Ectodermal cell (in vitro differentiated cells): ENCODE results near the gene PBX3.

Source experiments
- H3K27ac ChIP-seq: 2 replicates; pipeline ENCODE4 v1.7.0; 2013; ENCODE audit warnings: mild to moderate bottlenecking, low read depth, low read length; ENCODE audit not compliant: insufficient read depth, poor library complexity, severe bottlenecking
- H3K27me3 ChIP-seq: 2 replicates; pipeline ENCODE4 v1.7.0; 2013; ENCODE audit warnings: mild to moderate bottlenecking, low read length; ENCODE audit not compliant: insufficient read depth, control insufficient read depth, poor library complexity, severe bottlenecking
- H3K36me3 ChIP-seq: one replicate; pipeline ENCODE4 v1.7.0; 2013; ENCODE audit warnings: low read length; ENCODE audit not compliant: control insufficient read depth, insufficient read depth
- H3K4me1 ChIP-seq: one replicate; pipeline ENCODE4 v1.7.0; 2013; ENCODE audit warnings: low read length; ENCODE audit not compliant: control insufficient read depth, insufficient read depth
- H3K4me3 ChIP-seq: 2 replicates; pipeline ENCODE4 v1.7.0; 2013; ENCODE audit warnings: low read depth, low read length, control low read depth; ENCODE audit not compliant: insufficient read depth
- H3K9me3 ChIP-seq: 2 replicates; pipeline ENCODE4 v1.7.0; 2013; ENCODE audit warnings: mild to moderate bottlenecking, low read length, moderate library complexity; ENCODE audit not compliant: control insufficient read depth
- WGBS, 2 experiments: methylation state at CpG; one replicate each; pipeline ENCODE4 v1.1.7; 2013; ENCODE audit warnings: missing lambda C conversion rate in 2 of 2; 5-methylcytosine and 5-hydroxymethylcytosine counted together

Gene PBX3

DNA sequence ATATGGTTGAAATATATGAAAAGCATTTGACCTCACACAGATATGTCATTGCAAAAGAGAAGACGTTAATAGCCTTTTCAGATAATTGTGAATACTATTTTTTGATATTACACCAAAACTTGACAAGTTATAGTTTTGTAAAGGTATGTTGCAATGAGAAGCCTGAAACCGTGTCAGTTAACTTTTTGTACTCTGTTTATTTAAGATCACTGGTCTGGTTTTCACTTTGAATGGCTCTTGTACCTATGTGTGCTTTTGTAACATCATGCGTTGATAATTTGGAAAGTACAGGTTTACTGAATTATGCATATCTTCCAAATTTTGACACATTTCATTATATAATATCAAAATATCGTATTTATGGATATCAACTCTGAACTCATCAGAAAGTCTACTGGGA is 177.2 kb downstream of the PBX3 start:
- Histone ChIP-seq H3K4me3 (no peak overlapping the region), H3K27ac (no peak overlapping the region), H3K36me3 (no peaks in the 10 kb centered on the region), H3K27me3 (no peaks in the 10 kb centered on the region), H3K4me1 (no peaks in the 10 kb centered on the region), H3K9me3 (no peaks in the 10 kb centered on the region)
- WGBS, 2 experiments = 90 to 98% methylated on average over 2 to 4 of the region's 4 CpGs

DNA sequence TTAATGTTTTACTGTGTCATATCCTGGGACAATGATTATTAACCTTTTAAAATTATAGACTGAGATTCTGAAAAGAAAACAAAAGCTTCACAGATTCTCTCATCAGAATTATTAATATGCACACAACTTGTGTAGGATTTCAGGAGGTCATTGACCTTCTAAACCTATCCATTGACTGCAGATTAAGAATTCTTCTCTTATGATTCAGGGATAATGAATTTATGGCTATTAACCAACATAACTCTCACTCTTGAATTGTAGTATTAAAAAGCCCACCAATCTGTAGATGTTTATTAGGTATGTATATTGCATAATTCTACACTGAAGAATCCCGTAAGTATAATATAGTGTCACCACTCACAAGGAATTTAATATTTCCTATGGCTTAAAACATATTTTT is 179.8 kb downstream of the PBX3 start:
- no peaks in the 10 kb centered on the region for H3K4me1 ChIP-seq
- no peak overlapping the region for H3K4me3 ChIP-seq
- no peaks in the 10 kb centered on the region for H3K9me3 ChIP-seq
- H3K27me3 ChIP-seq = no peaks in the 10 kb centered on the region
- H3K27ac ChIP-seq = no peak overlapping the region
- no peaks in the 10 kb centered on the region for H3K36me3 ChIP-seq
- WGBS, 2 experiments = no CpG with 5 or more reads among the region's 1 CpG

DNA sequence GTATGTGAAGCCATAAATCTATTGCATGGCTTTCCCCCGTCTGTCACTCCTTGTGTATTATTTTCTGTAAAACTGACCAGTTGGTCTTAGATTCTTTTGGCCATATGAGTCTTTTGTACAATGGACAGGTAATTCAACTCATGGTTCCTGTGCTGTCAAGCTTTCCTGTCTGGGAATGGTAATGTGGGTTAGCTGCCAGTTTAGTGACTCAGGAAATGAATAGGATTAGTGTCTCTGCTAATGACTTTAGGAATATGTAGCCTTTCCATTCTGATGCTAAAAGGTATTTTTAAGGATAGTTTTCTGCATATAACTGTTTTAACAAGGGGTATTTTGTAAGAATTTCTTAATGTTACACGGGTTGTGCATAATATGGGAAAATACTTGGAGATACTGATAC is 182.7 kb downstream of the PBX3 start:
- H3K4me1 ChIP-seq = no peaks in the 10 kb centered on the region
- H3K4me3 ChIP-seq = no peak overlapping the region
- WGBS, 2 experiments = 88 to 92% methylated on average over 2 of the region's 2 CpGs
- no peak overlapping the region for H3K27ac ChIP-seq
- no peaks in the 10 kb centered on the region for H3K27me3 ChIP-seq
- no peaks in the 10 kb centered on the region for H3K9me3 ChIP-seq
- peaks cover 2% of the 10 kb centered on the region for H3K36me3 ChIP-seq

DNA sequence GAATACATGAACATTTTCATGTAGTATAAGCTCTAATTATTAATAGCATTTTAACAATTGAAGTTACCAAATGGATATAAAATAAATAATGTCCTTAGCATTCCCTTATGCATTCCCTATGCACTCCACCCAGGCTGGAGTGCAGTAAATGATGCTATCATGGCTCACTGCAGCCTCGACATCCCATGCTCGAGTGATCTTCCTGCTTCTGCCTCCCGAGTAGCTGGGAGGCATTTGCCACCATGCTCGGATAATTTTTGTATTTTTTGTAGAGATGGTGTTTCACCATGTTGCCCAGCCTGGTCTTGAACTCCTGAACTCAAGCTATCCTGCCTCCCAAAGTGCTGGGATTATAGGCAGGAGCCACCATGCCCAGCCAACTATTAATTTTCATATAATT is 184.0 kb downstream of the PBX3 start:
- peaks cover 9% of the 10 kb centered on the region for H3K36me3 ChIP-seq
- no peaks in the 10 kb centered on the region for H3K9me3 ChIP-seq
- H3K4me3 ChIP-seq = no peak overlapping the region
- no peak overlapping the region for H3K27ac ChIP-seq
- WGBS, 2 experiments = 93 to 97% methylated on average over 4 of the region's 4 CpGs
- no peaks in the 10 kb centered on the region for H3K4me1 ChIP-seq
- H3K27me3 ChIP-seq = no peaks in the 10 kb centered on the region

DNA sequence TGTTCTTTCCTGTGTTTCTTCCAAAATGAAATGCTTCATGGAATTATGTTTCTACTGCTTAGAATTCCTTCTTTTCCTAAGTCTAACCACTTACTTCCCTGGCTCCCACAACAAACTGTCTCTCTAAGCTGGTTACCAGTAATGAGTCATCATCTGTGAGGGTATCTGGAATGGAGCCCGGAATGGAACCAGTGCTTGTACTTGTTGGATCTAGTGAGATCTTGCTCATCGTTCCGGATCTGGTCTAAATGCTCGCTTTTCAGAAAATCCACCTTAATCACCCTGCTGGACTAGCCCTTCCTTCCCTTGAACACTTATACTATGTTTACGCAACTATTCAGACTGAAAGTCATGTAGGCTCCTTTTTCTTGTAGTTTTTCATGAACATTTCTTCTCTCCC is 184.8 kb downstream of the PBX3 start:
- Histone ChIP-seq H3K36me3 (peaks cover 9% of the 10 kb centered on the region), H3K4me1 (no peaks in the 10 kb centered on the region), H3K27me3 (no peaks in the 10 kb centered on the region), H3K9me3 (no peaks in the 10 kb centered on the region), H3K4me3 (no peak overlapping the region), H3K27ac (no peak overlapping the region)
- WGBS, 2 experiments = 93 to 98% methylated on average over 5 of the region's 5 CpGs

DNA sequence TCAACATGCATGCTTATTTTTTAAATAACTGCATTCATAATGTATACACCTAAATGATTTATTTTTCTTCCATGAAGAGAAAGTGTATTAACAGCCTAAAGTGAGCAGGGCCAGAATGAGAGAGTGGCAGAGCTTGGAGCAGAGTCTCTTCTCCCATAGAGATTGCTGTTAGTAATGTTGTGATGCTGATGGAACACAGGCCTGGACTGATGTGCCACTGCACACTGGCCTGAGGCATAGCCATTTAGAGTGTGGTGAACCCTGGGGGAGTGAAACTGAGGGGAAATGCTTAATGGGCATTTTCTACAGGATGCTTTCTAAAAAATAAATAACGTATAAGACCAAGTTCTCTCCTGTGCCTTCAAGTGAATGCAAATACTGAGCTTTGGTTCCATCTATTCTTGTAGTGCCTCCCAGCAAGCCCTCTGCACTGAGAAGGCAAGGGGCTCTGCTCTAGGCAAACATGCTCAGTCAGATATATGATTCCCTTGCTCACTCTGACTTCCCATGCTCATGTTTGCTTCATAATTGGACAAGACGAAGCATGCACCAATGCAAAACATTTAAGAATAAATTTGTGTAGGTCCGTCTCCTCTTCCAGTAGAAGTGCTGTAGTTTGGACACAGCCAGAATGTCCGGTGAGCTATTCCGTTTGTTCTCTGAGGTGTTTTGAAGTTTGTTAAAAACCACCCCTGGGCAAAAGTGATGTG is 185.7 kb downstream of the PBX3 start:
- Histone ChIP-seq H3K36me3 (peaks cover 9% of the 10 kb centered on the region), H3K4me1 (no peaks in the 10 kb centered on the region), H3K27ac (no peak overlapping the region), H3K27me3 (no peaks in the 10 kb centered on the region), H3K9me3 (no peaks in the 10 kb centered on the region), H3K4me3 (no peak overlapping the region)
- WGBS, 2 experiments = 97% methylated on average over 5 of the region's 5 CpGs

DNA sequence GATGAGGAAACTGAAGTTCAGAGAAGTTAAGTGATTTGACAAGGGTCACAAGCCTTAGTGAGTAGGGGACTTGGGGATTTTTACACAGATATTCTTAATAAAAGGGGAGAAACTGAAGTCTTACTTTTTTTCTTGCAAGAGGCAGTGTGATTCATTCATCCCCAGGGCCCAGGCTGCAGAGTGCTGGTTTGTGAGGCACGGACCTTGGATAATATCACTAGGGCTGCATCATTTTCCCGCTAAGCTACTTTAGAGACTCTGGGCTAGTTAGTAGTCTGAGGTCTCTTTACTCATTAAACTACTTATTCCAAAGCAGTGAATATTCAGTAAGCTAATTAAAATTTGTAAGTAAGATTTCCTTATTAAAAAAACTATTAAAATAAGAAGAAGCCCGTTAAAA is 195.0 kb downstream of the PBX3 start:
- H3K36me3 ChIP-seq = peaks cover 14% of the 10 kb centered on the region
- no peaks in the 10 kb centered on the region for H3K9me3 ChIP-seq
- H3K4me3 ChIP-seq = no peak overlapping the region
- H3K27ac ChIP-seq = no peak overlapping the region
- H3K27me3 ChIP-seq = no peaks in the 10 kb centered on the region
- no peaks in the 10 kb centered on the region for H3K4me1 ChIP-seq
- WGBS, 2 experiments = 89 to 97% methylated on average over 2 of the region's 3 CpGs

DNA sequence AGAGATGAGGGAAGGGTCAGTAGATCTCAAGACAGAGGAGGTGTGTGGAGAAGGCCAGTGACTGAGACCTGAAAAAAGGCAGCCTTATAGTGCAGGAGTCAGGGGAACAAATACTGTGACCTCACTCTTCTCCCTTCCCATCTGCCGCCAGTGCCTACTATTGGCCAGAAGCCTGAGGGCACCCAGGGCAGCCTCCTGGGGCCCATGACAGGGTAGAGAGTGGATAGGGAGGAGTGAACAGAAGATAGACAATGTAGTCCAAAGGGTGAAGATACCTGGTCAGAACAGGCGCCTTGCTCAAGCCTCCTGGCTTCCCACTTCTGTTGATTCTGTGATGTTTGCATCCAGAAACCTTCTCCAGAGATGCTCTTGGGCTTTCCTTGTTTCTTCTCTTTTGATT is 196.7 kb downstream of the PBX3 start:
- H3K9me3 ChIP-seq = no peaks in the 10 kb centered on the region
- 88 to 92% methylated on average over 1 to 2 of the region's 2 CpGs for WGBS, 2 experiments
- peaks cover 14% of the 10 kb centered on the region for H3K36me3 ChIP-seq
- no peaks in the 10 kb centered on the region for H3K4me1 ChIP-seq
- no peak overlapping the region for H3K4me3 ChIP-seq
- no peaks in the 10 kb centered on the region for H3K27me3 ChIP-seq
- no peak overlapping the region for H3K27ac ChIP-seq

DNA sequence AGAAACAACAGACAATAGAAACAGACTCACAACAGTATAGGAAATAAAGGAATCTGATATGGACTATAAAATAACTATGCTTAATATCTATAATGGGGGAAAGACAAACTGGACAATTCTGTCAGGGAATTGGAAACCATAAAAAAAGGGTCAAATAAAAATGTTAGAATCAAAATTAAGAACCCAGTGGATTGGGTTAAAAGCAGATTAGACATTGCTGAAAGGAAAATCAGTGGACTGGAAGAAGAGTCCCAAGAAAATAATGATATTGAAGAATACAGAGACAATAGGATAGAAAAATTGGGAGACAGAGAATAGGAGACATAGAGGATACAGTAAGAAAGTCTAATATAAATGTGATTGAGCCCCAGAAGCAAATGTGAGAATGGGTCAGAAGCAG is 199.2 kb downstream of the PBX3 start:
- Histone ChIP-seq H3K4me1 (no peaks in the 10 kb centered on the region), H3K27ac (no peak overlapping the region), H3K9me3 (no peaks in the 10 kb centered on the region), H3K27me3 (no peaks in the 10 kb centered on the region), H3K4me3 (no peak overlapping the region), H3K36me3 (peaks cover 6% of the 10 kb centered on the region)

DNA sequence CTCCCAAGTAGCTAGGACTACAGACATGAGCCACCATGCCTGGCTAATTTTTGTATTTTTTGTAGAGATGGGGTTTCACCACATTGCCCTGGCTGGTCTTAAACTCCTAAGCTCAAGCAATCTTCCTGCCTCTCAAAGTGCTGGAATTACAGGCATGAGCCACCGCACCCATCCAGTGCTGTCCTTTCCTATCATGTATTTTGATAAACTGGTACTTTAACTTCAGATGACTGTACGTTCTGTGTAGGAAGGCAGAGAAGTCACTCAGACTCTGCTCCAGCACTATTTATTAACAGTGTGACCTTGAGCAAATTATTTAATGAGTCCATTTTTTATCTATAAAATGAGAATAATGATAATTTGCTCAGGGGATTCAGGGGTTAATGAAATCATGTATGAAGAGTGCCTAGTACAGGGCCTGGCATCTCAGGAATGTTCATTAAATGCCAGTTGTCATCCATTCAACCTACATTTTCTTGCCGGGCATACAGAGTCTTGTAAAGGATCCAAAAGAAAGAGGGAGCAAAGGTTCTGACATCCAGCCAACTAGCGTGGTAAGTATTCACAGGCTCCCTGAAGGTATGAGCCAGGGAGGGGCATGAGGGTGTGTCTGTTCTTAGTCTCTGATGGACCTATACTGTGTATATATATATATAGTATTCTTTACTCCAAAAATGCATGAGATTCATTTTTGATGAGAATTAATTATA is 201.9 kb downstream of the PBX3 start:
- H3K36me3 ChIP-seq = peaks cover 6% of the 10 kb centered on the region
- H3K27me3 ChIP-seq = no peaks in the 10 kb centered on the region
- H3K27ac ChIP-seq = no peak overlapping the region
- H3K4me1 ChIP-seq = no peaks in the 10 kb centered on the region
- no peak overlapping the region for H3K4me3 ChIP-seq
- 83 to 95% methylated on average over 4 of the region's 4 CpGs for WGBS, 2 experiments
- no peaks in the 10 kb centered on the region for H3K9me3 ChIP-seq
